ENCODE measurements around the gene TAGLN3.
"Not testable (repeated sequence)": the region's sequence is repeated elsewhere in the genome, so short reads cannot be mapped to it uniquely, and the experiment has no call there.

The TAGLN3 gene

DNA sequence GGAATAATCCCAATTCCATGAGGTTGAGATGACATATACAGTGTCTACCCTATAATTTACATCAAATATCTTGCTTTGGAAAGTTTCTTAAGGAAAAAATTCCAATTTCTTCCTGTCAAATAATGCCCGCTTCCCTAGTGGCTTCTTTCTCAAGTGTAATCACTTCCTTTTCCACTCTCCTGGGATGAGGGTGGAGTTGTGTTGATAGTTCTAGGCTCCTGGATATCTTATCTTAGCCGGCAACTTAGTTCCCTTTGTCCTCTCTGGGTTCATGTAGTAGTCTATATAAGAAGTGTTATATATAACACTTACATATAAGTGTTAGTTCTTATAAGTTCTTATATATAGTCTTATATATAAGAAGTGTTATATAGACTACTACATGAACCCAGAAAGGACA, 10.9 kb downstream of the TAGLN3 start:
- DNase-seq (ENCODE audit: low read depth, low spot score), result no peak

DNA sequence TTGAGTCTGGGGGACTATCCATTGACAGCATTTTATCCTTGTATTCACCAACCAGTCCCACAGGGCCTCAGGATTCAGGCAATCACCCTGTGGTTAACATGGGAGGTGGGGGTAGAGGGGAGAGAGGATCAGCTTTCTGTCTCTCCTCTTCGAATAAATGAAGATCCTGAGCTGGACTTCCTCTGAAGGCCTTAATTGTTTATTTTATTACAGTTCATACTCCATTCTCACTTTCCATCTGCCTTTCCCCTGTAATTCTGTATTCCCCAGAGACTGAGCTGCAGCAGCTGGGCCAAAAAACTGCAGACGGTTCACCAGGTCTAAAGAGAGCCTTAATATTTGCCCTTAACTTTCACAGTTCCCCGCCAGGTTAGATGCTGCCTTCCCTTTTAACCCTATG, 11.9 kb downstream of the TAGLN3 start:
- DNase-seq (ENCODE audit: low read depth, low spot score), result no peak

DNA sequence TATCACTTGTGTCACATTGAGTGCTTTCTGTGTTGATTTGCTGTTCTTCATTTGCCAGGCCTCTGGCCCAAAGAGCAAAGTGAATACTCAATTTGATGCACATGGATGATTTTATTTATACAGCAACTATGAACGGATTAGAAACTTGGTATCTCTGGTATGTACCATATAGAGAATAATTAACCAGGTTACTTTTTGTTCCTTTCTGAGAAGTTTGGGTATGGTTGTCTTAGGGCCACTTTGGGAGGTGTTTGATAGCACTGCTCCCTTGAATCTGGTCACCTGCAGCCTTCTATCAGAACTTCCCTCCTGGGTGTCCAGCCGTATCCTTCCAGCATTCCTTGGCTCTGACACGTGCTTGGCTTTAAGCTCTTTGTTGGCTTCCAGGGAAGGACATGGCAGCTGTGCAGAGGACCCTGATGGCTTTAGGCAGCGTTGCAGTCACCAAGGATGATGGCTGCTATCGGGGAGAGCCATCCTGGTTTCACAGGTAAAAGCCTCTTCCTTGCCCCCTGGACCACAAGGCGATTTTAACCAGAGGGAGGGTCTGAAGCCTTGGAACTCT, 12.7 kb downstream of the TAGLN3 start:
- no peak for DNase-seq (ENCODE audit: low read depth, low spot score)

DNA sequence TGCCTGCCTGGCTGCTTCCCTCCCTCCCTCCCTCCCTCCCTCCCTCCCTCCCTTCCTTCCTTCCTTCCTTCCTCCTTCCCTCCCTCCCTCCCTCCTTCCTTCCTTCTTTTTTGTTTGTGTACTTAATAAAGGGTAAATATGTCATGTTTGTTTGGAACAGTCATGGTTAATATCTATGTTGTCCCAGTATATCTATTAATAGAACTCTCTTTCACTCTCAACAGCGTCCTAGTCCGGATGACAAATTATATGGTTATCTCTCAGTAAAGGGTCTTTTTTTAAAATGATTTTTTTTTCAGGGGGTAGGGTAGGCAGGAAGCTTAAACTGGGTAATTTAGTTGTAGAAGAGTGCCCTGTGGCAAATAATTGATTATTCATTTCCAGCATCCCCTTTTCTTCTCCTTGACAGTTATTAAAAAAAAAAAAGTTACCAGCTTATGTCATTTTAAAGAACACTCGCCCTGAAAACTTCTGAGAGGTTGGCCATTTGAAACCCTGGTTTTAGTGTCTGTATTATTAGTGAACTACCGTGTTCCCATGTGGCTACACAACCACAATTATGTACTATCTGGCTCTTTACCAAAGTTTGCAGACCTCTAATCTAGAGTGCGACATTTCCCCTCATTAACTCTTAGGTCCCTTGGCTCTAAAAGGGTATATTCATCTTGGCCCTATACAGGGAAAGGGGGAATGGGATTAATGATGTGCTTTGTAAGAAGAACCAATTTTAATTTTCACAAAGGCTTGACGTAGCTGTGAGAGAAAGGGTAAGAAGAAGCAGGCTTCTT, 13.7 kb downstream of the TAGLN3 start:
- DNase-seq (ENCODE audit: low read depth, low spot score), result no peak

DNA sequence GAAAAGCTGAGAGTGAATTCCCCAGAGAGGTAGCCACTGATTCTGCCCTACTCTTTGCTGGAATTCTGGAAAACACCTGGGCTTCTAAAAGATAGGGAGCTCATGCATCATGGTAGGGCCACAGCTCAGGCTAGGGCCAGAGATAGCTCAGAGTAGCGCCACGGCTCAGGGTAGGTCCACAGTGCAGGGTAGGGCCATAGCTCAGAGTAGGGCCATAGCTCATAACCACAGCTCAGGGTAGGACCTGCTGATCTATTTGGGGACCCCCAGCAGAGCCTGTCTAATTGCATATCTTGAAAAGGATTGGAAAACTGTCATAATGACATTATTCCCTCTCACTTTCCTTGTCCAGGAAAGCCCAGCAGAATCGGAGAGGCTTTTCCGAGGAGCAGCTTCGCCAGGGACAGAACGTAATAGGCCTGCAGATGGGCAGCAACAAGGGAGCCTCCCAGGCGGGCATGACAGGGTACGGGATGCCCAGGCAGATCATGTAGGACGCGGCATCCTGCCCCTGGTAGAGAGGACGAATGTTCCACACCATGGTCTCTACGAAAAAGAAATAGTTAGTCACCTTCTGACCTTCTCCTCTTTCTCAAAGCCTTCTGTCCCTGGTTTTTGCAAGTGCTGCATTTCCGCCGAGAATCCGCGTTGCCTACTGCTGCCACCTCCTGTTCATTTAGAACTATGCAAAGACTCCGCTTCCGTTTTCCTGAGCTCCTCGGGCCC, 14.5 kb downstream of the TAGLN3 start:
- DNase-seq (ENCODE audit: low read depth, low spot score), result peak; percentile 5

DNA sequence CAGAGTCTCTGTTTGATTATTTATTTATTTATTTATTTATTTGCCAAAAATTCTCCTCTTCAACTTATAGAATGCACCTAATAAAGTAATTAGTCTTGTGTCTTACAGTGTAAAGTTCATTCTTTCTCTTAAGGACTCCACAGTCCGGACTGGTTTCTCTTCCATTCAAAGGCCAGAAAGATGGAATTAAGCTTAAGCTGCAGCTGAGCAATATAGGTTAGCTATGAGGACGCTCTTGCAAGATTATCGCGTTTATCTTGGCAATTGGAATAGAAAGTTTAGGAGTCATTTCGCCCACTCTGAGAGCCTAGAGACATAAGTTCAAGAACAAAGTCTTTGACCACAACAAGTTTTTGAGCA, 15.0 kb downstream of the TAGLN3 start:
- no peak for DNase-seq (ENCODE audit: low read depth, low spot score)

DNA sequence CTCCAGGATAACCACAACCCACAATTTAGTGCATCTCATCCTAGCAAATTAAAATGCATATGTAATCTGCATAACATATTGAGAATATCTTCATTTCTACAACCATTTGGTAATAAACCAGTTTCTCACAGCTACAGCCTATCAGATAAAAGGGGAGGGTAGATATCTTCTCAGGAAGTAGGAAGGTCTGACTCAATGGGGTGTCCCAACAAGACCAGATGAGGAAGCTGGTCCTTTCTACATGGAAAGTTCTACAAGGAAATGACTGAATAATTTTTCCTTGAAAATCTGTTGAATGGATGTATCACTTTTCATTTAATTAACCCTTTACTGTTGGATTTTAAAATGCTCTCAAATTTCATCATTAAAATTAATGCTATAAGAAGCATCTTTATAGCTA, 18.4 kb downstream of the TAGLN3 start:
- DNase-seq (ENCODE audit: low read depth, low spot score), result no peak

DNA sequence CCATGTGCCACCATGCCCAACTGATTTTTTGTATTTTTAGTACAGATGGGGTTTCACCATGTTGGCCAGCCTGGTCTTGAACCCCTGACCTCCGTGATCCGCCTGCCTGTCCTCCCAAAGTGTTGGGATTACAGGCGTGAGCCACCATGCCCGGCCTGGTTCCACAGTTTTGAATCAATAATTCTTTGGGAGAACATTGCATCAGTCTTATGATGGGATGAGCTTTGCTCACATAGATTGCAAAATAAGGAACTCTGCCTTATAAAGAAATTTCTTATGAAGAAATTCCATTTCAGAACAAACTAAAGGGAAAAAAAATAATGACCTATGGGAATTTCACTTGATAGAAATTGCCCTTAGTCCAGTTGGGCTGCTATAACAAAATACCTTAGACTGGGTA, 20.0 kb downstream of the TAGLN3 start:
- DNase-seq (ENCODE audit: low read depth, low spot score), result no peak

DNA sequence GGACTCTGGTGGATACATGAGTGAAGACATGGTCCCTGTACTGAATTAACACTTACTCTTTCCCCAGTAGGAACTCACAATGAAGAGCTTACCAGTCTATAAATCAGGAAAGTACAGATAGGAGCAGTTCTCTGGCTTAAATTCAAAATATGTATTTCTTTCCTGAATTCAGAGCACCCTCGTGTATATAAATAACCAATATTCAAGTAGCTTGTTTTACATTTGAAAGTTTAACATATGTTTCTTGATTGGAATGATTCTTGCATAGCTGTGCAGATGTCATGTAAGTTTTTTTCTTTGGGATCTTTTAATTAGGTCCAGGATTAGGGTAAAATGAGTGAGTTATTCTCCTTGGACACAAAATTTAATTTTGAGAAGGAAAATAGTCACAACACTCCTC, 21.0 kb downstream of the TAGLN3 start:
- DNase-seq (ENCODE audit: low read depth, low spot score), result no peak

DNA sequence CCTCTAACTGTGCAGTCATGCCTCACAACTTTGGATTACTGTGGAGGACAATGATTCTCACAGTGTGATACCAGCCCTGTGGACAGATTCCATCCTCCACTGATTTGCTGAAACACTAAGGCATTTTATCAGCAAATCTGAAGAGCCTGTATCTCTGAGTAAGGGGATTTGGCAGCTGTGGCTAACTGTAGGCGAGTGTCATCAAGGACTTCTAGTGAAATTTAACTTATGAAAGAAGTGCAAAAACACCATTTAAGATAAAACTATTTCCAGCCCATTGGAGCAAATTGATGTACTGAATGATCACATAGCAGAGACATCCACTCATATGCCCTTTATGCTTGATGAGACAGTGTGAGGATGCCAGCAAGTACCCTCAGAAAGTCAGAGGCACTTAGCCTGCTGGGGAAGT, 22.0 kb downstream of the TAGLN3 start:
- no peak for DNase-seq (ENCODE audit: low read depth, low spot score)

DNA sequence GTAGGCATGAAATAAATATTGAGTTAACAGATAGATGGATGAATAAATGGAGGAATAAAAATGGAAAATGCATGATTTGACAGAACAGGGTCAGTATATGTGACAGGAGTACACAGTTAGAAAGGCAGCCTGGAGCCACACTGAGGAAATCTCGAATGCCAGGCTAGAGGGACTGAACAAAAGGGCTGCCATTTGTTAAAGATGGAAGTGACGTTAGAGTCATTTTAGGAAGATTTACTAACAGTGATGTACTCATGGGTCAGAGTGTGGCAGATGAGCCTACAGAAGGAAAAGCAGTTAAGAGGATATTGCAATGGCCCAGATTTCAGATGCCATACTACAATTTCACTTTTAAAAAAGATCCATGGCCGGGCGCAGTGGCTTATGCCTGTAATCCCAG, 28.4 kb downstream of the TAGLN3 start:
- DNase-seq (ENCODE audit: low read depth, low spot score), result no peak

DNA sequence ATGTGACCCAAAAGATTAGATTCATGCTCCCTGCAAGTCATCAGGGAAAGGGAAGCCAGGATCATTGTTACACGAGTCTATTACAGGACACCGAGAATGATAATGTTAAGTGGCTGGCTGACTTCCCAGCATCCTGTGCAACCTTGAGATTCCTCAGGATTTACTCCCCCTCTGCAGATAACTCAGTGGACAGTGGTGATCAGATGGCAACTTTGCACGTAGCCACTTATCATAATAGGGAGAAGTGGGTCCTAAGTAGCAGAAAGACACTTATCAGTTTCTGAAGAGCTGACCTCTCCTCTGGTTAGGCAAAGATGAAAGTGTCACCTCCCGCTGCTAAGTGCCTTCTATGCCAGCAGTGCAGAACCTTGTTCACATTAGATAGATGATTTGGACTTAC, 29.1 kb downstream of the TAGLN3 start:
- no peak for DNase-seq (ENCODE audit: low read depth, low spot score)

DNA sequence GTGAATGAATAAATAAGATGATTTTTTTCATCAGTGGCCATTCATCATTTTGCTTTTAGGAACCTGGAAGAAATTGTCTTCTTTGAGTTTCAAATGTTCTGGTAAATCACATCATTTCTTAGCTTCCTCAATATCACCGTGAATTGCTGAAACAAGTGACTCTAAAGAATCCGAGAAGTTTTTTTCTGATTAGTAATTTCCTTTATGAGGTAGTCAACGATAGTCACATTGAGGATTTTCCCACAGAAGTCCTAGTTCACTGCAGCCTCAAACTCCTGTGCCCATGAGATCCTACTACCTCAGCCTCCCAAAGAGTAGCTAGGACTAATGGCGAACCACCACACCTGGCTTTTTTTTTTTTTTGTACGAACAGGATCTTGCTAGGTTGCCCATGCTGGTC, 32.2 kb downstream of the TAGLN3 start:
- no peak for DNase-seq (ENCODE audit: low read depth, low spot score)

DNA sequence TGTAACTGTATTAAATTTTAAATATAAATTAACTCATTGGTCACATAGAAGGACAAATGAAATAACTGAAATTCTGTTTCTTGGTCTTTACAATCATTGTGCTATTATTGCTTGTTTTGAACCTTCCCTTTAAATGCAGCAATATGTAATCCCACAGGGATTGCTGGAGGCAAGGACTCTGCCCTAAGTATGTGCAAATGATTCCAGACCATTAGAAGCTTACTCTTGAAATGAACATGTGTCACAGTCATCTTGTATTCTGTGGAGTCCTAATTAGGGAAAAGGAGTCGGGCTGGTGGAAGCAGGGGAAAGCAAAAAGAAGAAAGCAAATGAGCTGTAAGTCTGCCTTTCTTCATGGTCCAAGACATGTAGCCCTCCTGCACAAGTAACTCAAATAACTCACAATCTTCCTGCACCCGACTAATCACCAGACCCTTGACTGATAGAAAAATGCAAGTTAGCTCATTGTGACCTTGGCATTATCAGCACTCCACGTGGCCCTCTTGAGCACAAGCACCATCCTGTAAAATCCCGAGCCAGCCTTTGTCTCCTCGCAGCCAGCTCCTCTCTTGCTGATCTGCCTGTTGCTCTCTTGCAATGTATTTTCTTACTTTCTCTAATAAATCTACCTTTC, 33.5 kb downstream of the TAGLN3 start:
- no peak for DNase-seq (ENCODE audit: low read depth, low spot score)

DNA sequence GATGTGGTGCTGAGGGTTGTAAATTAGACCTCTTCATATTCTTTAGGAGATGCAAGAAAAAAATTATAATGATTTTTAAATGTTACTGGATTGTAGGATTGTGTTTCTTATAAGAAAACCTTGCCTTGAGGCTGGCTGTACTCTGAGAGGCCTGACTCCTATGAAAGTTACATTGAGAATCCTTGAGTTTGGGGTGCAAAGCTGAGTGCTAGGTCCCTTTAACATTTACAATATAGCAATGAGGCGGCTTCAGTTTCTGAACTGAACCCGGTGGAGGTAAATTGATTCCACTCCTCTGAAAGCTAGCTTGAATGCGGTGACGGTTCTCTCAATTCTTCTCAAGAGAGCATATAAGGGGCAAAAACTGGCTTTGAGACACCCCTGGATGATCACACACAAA, 35.7 kb downstream of the TAGLN3 start, which contains the start of gene TMPRSS7:
Gene TMPRSS7 (plus strand): TSS at position 301 of the 400 bp plus-strand sequence. CDS start 110 bp downstream, outside the sequence.
- no peak for DNase-seq (ENCODE audit: low read depth, low spot score)

DNA sequence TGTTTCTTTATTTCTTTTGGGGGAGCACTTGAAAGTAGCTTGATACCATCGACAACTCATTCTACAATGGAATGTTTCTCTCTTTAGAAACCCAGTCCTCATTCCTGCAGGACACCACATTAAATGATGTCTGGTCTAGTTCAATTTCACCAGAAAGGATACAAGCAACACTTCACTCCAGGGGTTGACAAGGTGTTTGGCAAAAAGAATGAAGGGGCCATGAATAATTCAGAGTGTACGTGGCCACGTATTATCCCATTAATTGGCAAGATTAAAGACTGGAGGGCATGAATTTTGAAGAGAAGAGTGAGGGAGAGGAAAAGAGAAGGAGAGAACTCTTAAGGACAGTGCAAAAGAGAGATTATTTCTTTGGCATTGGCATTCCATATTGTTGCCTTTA, 36.5 kb downstream of the TAGLN3 start:
- DNase-seq (ENCODE audit: low read depth, low spot score), result no peak

DNA sequence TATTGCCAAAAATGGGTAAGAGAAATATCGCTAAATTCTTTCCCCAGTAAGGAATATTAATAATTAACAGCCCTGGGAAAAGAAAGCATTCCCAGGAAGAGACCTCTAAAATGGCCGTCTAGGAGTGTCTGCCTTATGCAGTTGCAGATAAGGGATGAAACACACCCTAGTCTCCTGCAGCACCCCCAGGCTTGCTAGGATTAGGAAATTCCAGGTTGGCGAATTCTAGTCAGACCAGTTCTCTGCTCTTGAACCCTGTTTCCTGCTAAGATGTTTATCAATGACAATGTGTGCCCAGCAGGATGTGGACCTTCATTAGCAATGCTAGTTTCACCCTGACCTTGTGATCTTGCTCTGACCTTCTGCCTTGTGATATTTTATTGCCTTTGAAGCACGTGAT, 38.5 kb downstream of the TAGLN3 start:
- DNase-seq (ENCODE audit: low read depth, low spot score), result not testable (repeated sequence)

DNA sequence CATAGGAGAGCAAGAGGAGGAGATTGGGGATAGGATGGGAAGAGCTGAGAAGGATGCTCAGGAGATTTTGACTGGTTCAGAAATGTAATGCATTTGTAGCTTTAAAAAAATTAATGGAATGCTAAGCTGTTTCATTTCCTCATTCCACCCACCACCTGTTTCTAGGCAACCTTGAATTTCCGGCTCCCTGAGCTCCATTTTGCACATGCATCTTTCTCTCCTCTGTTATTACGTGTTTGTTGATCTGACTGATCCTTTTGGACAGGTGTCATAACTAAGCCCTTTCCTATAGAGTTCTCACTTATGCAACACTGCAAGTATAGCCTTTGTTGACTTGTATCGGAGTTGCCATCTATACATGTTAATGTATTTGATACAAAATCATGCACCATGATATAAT, 40.1 kb downstream of the TAGLN3 start:
- no peak for DNase-seq (ENCODE audit: low read depth, low spot score)

DNA sequence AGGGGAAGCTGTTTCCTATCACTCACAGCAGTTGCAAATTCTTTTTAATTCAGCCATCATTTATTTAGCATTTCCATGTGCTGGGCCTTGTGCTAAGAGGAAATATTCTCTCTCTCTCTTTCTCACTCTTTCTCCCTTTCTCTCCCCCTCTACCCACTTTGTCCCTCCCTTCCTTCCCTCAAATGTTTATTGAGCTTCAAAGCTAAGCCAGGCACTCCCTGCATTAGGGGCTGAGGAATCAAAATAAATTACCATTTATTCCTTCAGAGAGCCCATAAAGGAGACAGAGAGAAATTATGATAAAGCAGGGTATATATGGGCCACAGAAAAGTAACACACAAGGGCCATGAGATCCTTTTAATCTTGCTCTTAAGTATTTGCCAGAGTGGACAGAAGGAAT, 42.6 kb downstream of the TAGLN3 start:
- DNase-seq (ENCODE audit: low read depth, low spot score), result no peak

DNA sequence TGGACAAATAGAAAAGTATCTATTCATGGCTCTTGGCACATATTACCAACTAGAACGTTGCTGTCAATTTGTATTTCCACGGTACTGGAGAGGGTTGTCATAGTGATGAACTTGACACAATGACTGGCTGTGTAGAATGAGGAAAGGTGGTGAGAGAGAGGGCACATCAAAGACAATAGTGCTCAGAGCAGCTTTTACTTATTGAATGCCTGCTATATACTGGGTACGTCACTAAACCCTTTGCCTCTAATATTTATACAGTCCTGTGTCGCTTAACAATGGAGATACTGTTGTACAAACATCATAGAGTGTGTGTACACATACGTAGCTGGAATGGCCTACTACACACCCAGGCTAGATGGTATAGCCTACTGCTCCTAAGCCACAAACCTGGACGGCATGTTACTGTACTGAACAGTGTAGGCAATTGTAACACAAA, 44.1 kb downstream of the TAGLN3 start:
- no peak for DNase-seq (ENCODE audit: low read depth, low spot score)

DNA sequence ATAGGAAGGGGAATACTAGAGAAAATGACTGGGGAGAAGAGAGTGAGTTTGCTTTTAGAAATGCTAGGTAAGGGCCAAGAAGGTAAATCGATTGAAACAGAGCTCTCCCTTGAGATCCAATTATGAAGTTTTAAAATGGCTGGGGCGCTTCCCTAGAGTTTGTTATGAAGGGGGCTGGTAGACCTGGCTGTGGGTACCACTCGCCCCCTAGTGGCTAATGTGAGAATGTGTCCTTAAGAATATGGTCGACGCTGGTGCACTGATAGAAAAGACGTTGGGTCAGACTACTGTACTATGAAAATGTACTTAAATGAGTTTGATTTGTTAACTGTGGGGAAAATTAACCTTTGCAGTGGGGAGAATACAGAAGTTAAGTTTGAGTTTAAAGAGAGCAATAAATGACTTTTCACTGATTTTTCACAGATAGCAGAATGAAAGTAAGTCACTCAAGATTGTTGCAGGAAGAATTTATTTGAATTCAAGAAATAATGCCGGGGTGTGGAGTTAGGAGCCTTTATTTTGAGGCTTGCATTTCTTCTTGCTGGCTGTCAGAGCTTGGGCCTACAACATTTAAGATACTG, 45.0 kb downstream of the TAGLN3 start:
- DNase-seq (ENCODE audit: low read depth, low spot score), result peak; percentile 4

DNA sequence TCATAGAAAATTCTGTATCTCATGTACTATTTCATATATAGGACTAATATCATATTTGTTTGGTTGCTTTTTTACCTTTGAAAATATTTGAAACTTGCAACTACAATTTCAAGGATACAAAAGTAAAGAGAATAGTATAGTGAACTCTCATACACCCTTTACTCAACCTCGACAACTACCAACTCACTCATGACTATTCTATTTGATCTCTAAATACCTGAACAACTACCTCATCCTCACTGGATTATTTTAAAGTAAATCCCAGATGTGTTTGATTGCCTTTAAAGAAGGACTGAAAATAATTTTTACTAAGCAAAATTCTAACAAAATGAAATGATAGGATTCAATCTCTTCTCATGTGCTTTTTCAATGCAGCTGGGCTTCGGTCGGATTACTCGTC, 47.9 kb downstream of the TAGLN3 start:
- no peak for DNase-seq (ENCODE audit: low read depth, low spot score)
